ENCODE measurements around the gene SLC2A13.

Gene SLC2A13

DNA sequence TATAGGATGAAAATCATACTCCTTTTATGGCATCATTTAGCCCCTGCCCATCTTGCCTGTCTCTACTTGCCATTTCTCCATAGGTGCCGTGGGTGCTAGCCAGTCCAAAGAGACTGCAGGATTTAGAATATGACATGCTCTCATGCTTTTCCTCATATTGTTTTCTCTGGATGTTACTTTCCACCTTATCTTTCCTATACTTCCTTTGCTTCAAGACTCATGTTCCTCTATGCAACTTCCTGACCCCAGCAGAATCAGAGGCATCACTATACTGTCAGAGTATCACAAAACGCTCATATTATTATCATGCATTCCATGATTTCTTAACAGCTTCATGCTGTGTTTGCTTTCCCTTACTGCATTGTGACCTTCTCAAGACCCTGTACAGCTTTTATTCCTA lies 265.5 kb downstream of the SLC2A13 start:
- no peak overlapping the region for H3K4me3 ChIP-seq (ENCODE audit: low read depth, low read length)
- TF ChIP-seq, protein P1, sequence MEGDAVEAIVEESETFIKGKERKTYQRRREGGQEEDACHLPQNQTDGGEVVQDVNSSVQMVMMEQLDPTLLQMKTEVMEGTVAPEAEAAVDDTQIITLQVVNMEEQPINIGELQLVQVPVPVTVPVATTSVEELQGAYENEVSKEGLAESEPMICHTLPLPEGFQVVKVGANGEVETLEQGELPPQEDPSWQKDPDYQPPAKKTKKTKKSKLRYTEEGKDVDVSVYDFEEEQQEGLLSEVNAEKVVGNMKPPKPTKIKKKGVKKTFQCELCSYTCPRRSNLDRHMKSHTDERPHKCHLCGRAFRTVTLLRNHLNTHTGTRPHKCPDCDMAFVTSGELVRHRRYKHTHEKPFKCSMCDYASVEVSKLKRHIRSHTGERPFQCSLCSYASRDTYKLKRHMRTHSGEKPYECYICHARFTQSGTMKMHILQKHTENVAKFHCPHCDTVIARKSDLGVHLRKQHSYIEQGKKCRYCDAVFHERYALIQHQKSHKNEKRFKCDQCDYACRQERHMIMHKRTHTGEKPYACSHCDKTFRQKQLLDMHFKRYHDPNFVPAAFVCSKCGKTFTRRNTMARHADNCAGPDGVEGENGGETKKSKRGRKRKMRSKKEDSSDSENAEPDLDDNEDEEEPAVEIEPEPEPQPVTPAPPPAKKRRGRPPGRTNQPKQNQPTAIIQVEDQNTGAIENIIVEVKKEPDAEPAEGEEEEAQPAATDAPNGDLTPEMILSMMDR (IDR thresholded peaks at IDR 0.05; ENCODE audit: borderline replicate concordance, insufficient read depth, low read depth, low read length), result no peak

DNA sequence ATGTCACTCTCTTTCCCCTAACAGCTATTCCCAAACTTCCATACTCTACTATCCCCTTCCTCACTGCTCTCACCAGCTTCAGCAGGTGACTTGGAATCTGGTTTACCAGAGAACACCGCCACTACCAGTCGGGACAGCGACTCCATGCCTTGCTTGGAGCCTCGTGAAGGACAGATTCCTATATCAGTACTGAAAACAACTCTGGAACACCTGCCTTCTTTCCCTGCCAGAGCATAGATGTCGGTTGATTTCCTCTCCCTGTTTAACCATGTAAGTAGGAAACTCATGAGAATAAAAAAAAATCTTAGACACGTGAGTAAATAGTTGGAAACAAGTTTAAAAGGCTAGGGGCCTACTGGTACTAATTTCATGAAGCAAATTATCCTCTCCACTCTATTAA lies 266.8 kb downstream of the SLC2A13 start:
- H3K4me3 ChIP-seq (ENCODE audit: low read depth, low read length), result no peak overlapping the region
- TF ChIP-seq, protein P1 (IDR thresholded peaks at IDR 0.05; ENCODE audit: borderline replicate concordance, insufficient read depth, low read depth, low read length), result no peak

DNA sequence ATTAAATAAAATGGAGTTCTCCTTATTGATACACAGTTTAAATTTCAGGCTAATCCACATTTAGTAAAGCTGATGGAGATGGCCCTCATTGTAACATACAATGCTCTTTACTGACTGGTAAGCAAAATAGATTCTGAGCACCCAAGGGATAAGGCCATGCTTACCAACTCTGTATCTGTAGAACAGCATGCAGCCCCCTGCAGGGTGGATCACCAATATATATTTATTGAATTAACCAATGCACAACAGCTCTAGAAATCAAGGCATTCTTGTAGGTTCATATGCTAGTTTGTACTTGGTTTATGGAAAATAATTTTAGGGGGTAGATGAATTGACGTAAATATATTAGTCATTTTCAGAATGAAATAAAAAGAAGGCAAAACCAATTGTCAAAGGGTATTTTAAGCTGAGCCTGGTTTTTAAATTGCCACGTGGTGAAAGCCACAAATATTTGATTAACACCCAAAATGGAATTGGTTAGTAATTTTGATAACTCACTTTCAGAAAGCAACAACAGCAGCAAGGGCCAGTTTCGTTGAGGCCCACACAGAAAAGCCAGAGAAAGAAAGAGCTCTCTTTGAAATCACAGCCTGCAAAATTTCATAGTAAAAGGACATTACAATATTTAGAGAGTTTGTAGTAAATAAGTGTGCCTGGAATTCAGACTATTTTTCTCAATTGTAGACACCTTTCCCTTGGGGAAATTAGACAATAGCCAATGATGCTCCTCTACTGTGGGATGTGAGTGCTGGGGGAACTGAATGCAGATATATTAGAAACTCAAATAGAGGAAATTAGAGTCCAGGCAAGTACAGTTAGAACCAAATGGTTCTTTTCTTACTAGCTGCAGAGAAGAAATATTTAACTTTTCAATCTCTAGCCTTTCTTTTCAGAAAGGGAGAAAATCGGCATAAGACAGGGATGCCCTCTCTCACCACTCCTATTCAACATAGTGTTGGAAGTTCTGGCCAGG lies 270.1 kb downstream of the SLC2A13 start:
- TF ChIP-seq, protein P1 (IDR thresholded peaks at IDR 0.05; ENCODE audit: borderline replicate concordance, insufficient read depth, low read depth, low read length), result no peak
- H3K4me3 ChIP-seq (ENCODE audit: low read depth, low read length), result no peak overlapping the region

DNA sequence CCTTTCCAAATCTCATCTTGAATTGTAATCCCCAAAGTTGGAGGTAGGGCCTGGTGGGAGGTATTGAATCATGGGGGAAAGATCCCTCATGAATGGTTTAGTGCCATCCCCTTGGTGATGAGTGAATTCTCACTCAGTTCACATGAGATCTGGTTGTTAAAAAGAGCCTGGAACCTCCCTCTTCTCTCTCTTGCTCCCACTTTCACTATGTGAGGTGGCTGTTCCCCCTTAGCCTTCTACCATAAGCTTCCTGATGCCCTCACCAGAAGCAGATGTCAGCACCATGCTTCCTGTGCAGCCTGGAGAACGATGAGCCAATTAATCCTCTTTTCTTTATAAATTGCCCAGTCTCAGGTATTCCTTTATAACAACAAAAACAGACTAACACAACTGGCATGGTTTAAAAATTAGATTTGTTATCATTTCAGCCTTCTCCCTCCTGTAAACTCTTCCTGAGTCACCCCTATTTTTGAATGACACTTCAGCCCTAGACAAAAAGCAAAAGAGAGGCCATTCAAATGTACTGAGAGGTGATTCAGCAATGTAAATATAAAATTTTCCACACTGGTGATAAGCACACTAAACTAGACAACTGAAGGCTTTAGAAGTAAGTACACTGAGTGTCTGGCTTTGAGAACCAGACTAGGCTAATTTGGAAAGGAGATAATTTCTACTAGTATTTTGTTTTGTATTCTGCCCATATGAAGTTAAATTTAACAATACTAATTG lies 274.1 kb downstream of the SLC2A13 start:
- TF ChIP-seq, protein P1 (IDR thresholded peaks at IDR 0.05; ENCODE audit: borderline replicate concordance, insufficient read depth, low read depth, low read length), result no peak
- H3K4me3 ChIP-seq (ENCODE audit: low read depth, low read length), result no peak overlapping the region

DNA sequence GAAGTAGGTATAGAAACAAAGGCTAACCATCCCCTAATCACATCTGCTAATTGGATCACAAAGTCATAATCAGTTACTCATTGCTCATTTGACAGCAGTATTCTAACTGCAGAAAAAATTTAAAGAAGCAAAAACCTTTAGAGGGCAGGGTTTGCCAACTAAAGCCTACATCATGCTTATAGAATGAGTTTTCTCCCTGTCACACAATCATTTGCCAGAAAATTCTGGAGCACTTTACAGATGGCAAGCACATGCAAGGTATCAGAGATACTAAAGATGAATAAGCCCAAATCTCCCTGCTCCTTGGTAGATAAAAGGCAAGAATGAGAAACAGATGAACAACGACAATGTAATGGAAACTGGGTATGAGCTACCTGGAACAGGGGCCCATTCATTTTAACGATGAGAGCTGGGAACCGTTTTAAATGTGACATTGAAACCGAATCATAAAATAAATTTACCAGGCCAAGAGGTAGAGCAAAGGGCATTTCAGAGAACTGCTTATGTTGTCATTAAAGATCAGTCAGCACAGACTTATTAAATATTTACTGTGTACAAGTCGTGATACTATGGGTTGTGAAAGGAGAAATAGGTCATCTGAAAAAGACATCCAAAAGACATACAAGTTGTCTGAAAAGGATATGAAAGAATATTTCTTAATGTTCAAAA lies 274.9 kb downstream of the SLC2A13 start:
- no peak overlapping the region for H3K4me3 ChIP-seq (ENCODE audit: low read depth, low read length)
- TF ChIP-seq, protein P1 (IDR thresholded peaks at IDR 0.05; ENCODE audit: borderline replicate concordance, insufficient read depth, low read depth, low read length), result no peak

DNA sequence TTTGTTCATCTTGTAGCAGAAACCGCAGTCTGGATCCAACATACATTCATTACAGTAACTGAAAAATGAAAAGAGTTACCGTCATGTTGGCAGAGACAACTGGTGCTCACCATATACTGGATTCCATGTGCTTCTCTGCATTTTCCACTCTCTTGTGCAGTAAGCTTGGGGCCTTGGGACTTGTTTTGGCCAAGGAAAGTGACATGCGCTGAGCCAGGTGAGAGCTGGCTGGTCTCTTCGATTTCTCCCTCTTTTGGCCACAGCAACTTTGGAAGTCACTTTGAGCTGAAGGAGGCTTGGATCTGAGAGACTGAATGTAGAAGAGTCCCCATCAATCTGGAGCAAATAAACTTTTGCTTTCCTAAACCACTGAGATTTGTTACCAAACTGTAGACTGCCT lies 275.7 kb downstream of the SLC2A13 start:
- H3K4me3 ChIP-seq (ENCODE audit: low read depth, low read length), result no peak overlapping the region
- TF ChIP-seq, protein P1 (IDR thresholded peaks at IDR 0.05; ENCODE audit: borderline replicate concordance, insufficient read depth, low read depth, low read length), result no peak

Data from GM12875 (cell line).